H1 (cell line): ENCODE results near the gene PRR5L. TPM values are rescaled to one million over a fixed set of nuclear protein-coding genes. Genes with fewer than 3 reads are reported as not detected.

ENCODE experiments used
- CTCF ChIA-PET: fragments of 300-600 bp; sonication (Branson Sonifier 250); formaldehyde crosslinking; loops from one replicate; lab custom pipeline; 2021; ENCODE audit not compliant: partially characterized antibody; lab: Charles Lee
- POLR2A ChIA-PET: fragments of 300-600 bp; sonication (Branson Sonifier 250); formaldehyde crosslinking; loops from one replicate; lab custom pipeline; 2021; ENCODE audit warnings: inconsistent platforms; ENCODE audit not compliant: partially characterized antibody; lab: Charles Lee
- DNase-seq, 2 experiments: peaks; one replicate each; pipeline versions ENCODE4 v3.0.0 to v3.0.0-alpha.2; 2010 to 2022; ENCODE audit warnings: low spot score in 2 of 2, low read depth in 1 of 2, mixed read lengths in 1 of 2
- FAIRE-seq: peaks from 2 replicates; lab custom pipeline; 2011; peaks lifted over from hg19 to GRCh38; lab: Jason Lieb, UNC
- H2AFZ ChIP-seq: 2 replicates; pipeline ENCODE4 v1.8.1; 2012; ENCODE audit warnings: low read length, inconsistent platforms
- H2AK5ac ChIP-seq: 2 replicates; pipeline ENCODE4 v1.6.1; 2013; ENCODE audit warnings: low read depth, low read length
- H2BK120ac ChIP-seq: replicated peaks from 2 replicates; pipeline ENCODE3; 2013; ENCODE audit warnings: low read depth, low read length, inconsistent platforms
- H2BK12ac ChIP-seq: 2 replicates; pipeline ENCODE4 v1.6.1; 2013; ENCODE audit warnings: low read depth, low read length
- H2BK15ac ChIP-seq: 2 replicates; pipeline ENCODE4 v1.6.1; 2013; ENCODE audit warnings: low read length
- H2BK20ac ChIP-seq: 2 replicates; pipeline ENCODE4 v1.6.1; 2013; ENCODE audit warnings: low read length
- H2BK5ac ChIP-seq: 2 replicates; pipeline ENCODE4 v1.6.1; 2013; ENCODE audit warnings: low read depth, low read length
- H3K14ac ChIP-seq: 2 replicates; pipeline ENCODE4 v1.6.1; 2013; ENCODE audit warnings: inconsistent platforms; ENCODE audit not compliant: insufficient read length
- H3K18ac ChIP-seq: 2 replicates; pipeline ENCODE4 v1.6.1; 2013; ENCODE audit warnings: low read length; ENCODE audit errors: extremely low read depth
- H3K23ac ChIP-seq: 2 replicates; pipeline ENCODE4 v1.6.1; 2013; ENCODE audit warnings: inconsistent platforms; ENCODE audit not compliant: insufficient read length
- H3K23me2 ChIP-seq: 2 replicates; pipeline ENCODE4 v1.6.1; 2013; ENCODE audit warnings: low read depth, low read length
- H3K27ac ChIP-seq: 2 replicates; pipeline ENCODE4 v1.6.1; 2011; ENCODE audit warnings: low read depth, low read length, inconsistent platforms
- H3K27me3 ChIP-seq, 4 experiments: replicated peaks in 1 of 4; 1 replicate in 1 of 4; 2 replicates in 3 of 4; pipeline versions ENCODE4 v1.6.1 to v1.8.1; 2011 to 2013; ENCODE audit warnings: low read length in 3 of 4, mild to moderate bottlenecking in 3 of 4, inconsistent platforms in 2 of 4, mixed read lengths in 2 of 4, moderate library complexity in 1 of 4; ENCODE audit not compliant: control insufficient read depth in 3 of 4, insufficient read depth in 3 of 4; ENCODE audit errors: extremely low read depth in 1 of 4
- H3K36me3 ChIP-seq, 4 experiments: 2 replicates each; pipeline versions ENCODE4 v1.6.1 to v1.8.1; 2011 to 2013; ENCODE audit warnings: mild to moderate bottlenecking in 4 of 4, low read length in 3 of 4, moderate library complexity in 2 of 4, control low read depth in 1 of 4, inconsistent platforms in 1 of 4; ENCODE audit not compliant: insufficient read depth in 4 of 4, control insufficient read depth in 2 of 4
- H3K4ac ChIP-seq: replicated peaks from 2 replicates; pipeline ENCODE3; 2013; ENCODE audit warnings: low read length, low read depth, mixed read lengths, inconsistent platforms; ENCODE audit not compliant: insufficient read length
- H3K4me1 ChIP-seq, 4 experiments: replicated peaks in 1 of 4; 1 replicate in 1 of 4; 2 replicates in 3 of 4; pipeline versions ENCODE4 v1.6.1 to v1.8.1; 2011 to 2013; ENCODE audit warnings: low read length in 3 of 4, inconsistent platforms in 2 of 4, mixed read lengths in 1 of 4; ENCODE audit not compliant: insufficient read depth in 4 of 4, control insufficient read depth in 3 of 4
- H3K4me2 ChIP-seq, 2 experiments: 2 replicates each; pipeline versions ENCODE4 v1.6.1 to v1.8.1; 2011 to 2013; ENCODE audit warnings: low read depth in 2 of 2, low read length in 2 of 2, control low read depth in 1 of 2, inconsistent platforms in 1 of 2, mild to moderate bottlenecking in 1 of 2; ENCODE audit not compliant: insufficient read depth in 1 of 2
- H3K4me3 ChIP-seq, 4 experiments: fragments of 200-600, 300-600 bp in 1 of 4; sonication (generic), shearing (Covaris generic), sonication (Bioruptor Twin) in 1 of 4; 2 replicates each; pipeline versions ENCODE4 v1.5.1 to v1.8.1; 2011 to 2016; ENCODE audit warnings: low read length in 4 of 4, low read depth in 3 of 4, control low read depth in 2 of 4, inconsistent platforms in 2 of 4, mild to moderate bottlenecking in 2 of 4, mixed read lengths in 1 of 4, moderate library complexity in 1 of 4; ENCODE audit not compliant: insufficient read depth in 2 of 4; ENCODE audit errors: extremely low read depth in 1 of 4
- H3K56ac ChIP-seq: replicated peaks from 2 replicates; pipeline ENCODE3; 2013; ENCODE audit warnings: low read depth, mild to moderate bottlenecking, mixed read lengths, low read length, inconsistent platforms; ENCODE audit not compliant: insufficient read length
- H3K79me1 ChIP-seq: 2 replicates; pipeline ENCODE4 v1.6.1; 2013; ENCODE audit warnings: low read depth, low read length, control low read depth
- H3K79me2 ChIP-seq, 2 experiments: 2 replicates each; pipeline versions ENCODE4 v1.6.1 to v1.8.1; 2012 to 2013; ENCODE audit warnings: low read length in 2 of 2, mild to moderate bottlenecking in 2 of 2, inconsistent platforms in 1 of 2; ENCODE audit not compliant: insufficient read depth in 2 of 2, control insufficient read depth in 1 of 2
- H3K9ac ChIP-seq, 4 experiments: replicated peaks in 1 of 4; 1 replicate in 1 of 4; 2 replicates in 3 of 4; pipeline versions ENCODE4 v1.6.1 to v1.8.1; 2011 to 2013; ENCODE audit warnings: low read depth in 3 of 4, low read length in 3 of 4, control low read depth in 2 of 4, mild to moderate bottlenecking in 2 of 4, moderate library complexity in 2 of 4, inconsistent platforms in 1 of 4; ENCODE audit errors: extremely low read depth in 1 of 4
- H3K9me3 ChIP-seq, 2 experiments: 2 replicates each; pipeline versions ENCODE4 v1.6.1 to v1.8.1; 2012 to 2013; ENCODE audit warnings: mild to moderate bottlenecking in 2 of 2, moderate library complexity in 2 of 2, control low read depth in 1 of 2, inconsistent platforms in 1 of 2, low read depth in 1 of 2, low read length in 1 of 2, mixed read lengths in 1 of 2; ENCODE audit not compliant: insufficient read depth in 2 of 2
- H4K20me1 ChIP-seq, 2 experiments: replicated peaks in 1 of 2; 2 replicates each; pipeline versions ENCODE3 to v1.8.1; 2011 to 2013; ENCODE audit warnings: inconsistent platforms in 2 of 2, low read length in 2 of 2, mild to moderate bottlenecking in 1 of 2; ENCODE audit not compliant: insufficient read depth in 2 of 2, control insufficient read depth in 1 of 2
- H4K5ac ChIP-seq: 2 replicates; pipeline ENCODE4 v1.6.1; 2013; ENCODE audit warnings: low read length, low read depth, mixed read lengths, inconsistent platforms; ENCODE audit not compliant: insufficient read length
- H4K8ac ChIP-seq: 2 replicates; pipeline ENCODE4 v1.8.0; 2013; ENCODE audit warnings: mild to moderate bottlenecking, moderate library complexity, low read length, inconsistent platforms; ENCODE audit not compliant: insufficient read depth; ENCODE audit errors: extremely low read depth
- H4K91ac ChIP-seq: replicated peaks from 2 replicates; pipeline ENCODE3; 2013; ENCODE audit warnings: low read length, mixed read lengths, inconsistent platforms; ENCODE audit not compliant: insufficient read length
- BCL11A ChIP-seq, 2 experiments: IDR thresholded peaks; one replicate each; pipeline ENCODE4 v1.6.1; 2011; ENCODE audit warnings: low read depth in 2 of 2, low read length in 2 of 2, mild to moderate bottlenecking in 2 of 2
- JUND ChIP-seq: IDR thresholded peaks from 2 replicates; pipeline ENCODE4 v1.6.1; 2011; ENCODE audit warnings: mild to moderate bottlenecking, improper control_type of control experiment, low read length
- NRF1 ChIP-seq: IDR thresholded peaks from 2 replicates; pipeline ENCODE4 v1.6.1; 2011; ENCODE audit warnings: mild to moderate bottlenecking, low read depth, low read length, improper control_type of control experiment
- RFX5 ChIP-seq: IDR thresholded peaks from 2 replicates; pipeline ENCODE4 v1.6.1; 2011; ENCODE audit warnings: low read depth, low read length, improper control_type of control experiment, borderline replicate concordance
- WGBS, 2 experiments: shearing (Covaris generic) in 1 of 2; methylation state at CpG; one replicate each; pipeline versions ENCODE4 v1.1.6 to v1.1.7; 2013 to 2015; ENCODE audit warnings: low lambda C conversion rate in 2 of 2, mixed read lengths in 2 of 2, inconsistent platforms in 1 of 2, low coverage in 1 of 2, missing lambda C conversion rate in 1 of 2; ENCODE audit not compliant: insufficient replicate concordance in 2 of 2, insufficient coverage in 1 of 2, insufficient read length in 1 of 2; ENCODE audit errors: extremely low coverage in 1 of 2, missing lambda C conversion rate in 1 of 2; 5-methylcytosine and 5-hydroxymethylcytosine counted together
- polyA plus RNA-seq, 7 experiments: library from polyadenylated mRNA; depleted of rRNA in 3 of 7; stranded (reverse) in 5 of 7; unstranded in 2 of 7; fragments of >200 nt in 5 of 7; fragments of 200-250 nt in 2 of 7; gene quantifications; 1 replicate in 5 of 7; 2 replicates in 1 of 7; 4 replicates in 1 of 7; pipeline versions ENCODE4 v1.2.1 to v1.2.3, GENCODE V29; 2011 to 2013; ENCODE audit warnings: missing spikeins in 2 of 7, mixed read lengths in 2 of 7
- total RNA-seq: library from RNA; stranded (reverse); fragmentation: NEBNext Ultra II Directional; extraction: Animal tissue kit (Norgen Biotek cat#: 25700); gene quantifications from 2 replicates; pipeline ENCODE4 v1.2.1, GENCODE V29; 2021

PRR5L gene
- total and polyA plus RNA-seq, 2 of the 8 experiments (the other 6 are each of a cell fraction or from before 2014, with no cell fraction given) = 6.6 to 10.1 TPM

DNA sequence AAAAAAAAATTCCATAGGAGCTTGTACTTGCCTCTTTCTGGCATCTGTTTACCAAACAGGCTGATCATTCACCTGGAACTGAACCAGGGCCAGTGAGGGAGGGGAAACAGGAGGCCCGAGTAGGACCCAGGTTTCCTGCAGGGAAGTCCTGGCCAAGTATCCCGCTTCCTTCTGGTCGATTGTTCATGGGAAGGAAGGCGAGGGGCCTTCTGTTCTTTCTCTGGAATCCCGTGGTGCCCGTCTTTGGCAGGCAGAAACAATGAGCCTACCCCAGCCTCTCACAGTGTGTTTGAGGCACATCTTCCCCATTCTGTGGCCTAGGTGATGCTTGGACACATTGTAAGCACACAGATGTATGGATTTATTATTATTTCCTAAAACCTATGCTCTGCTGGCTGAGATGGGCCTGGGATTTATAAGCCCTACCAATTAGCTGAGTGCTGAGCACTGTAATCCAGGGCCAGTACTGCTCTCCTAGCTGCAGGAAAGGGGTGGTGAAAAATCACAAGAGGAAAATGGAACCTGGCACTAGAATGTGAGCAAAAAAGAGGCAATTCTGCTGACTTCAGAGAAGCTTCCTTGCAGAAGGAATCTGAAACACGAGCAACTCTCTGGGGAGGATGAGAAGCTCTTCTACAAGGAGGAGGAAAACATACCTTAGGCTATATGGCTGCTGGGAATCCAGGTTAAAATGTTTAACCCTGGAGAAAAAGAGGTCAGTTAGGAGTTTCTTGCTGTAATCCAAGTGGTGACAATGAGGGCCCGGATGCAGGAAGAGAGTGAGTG, 53.5 kb downstream of the PRR5L start:
- Histone ChIP-seq H3K27me3 (no peaks in the 10 kb centered on the region), H3K4ac (no peak overlapping the region), H3K79me1 (no peaks in the 10 kb centered on the region), H3K56ac (no peak overlapping the region), H3K36me3 (no peaks in the 10 kb centered on the region), H2BK5ac (no peak overlapping the region), H3K14ac (no peak overlapping the region), H3K23me2 (peaks cover 3% of the 10 kb centered on the region; the same call in 1 of the 2 replicates), H3K18ac (no peak overlapping the region; the same call in 1 of the 2 replicates), H3K9ac (0 out of 7 replicates have a peak overlapping the region, but pooled peaks of 1 of the 4 experiments have one; percentile 22), H3K79me2 (no peaks in the 10 kb centered on the region), H2BK15ac (no peak overlapping the region), H4K20me1 (peaks cover 0 to 2% of the 10 kb centered on the region in 2 experiments), H2BK20ac (no peak overlapping the region), H2AFZ (no peak overlapping the region), H3K9me3 (no peaks in the 10 kb centered on the region), H2BK120ac (no peak overlapping the region), H3K4me2 (no peak overlapping the region), H3K4me1 (peaks cover 0 to 5% (median 0%) of the 10 kb centered on the region in 4 experiments; a peak in 1 of 7 replicates), H4K5ac (no peak overlapping the region), H4K91ac (no peak overlapping the region), H2AK5ac (no peak overlapping the region), H4K8ac (no peak overlapping the region), H3K27ac (no peak overlapping the region), H2BK12ac (no peak overlapping the region), H3K4me3 (no peak overlapping the region), H3K23ac (no peak overlapping the region)
- CTCF ChIA-PET = interaction anchor here (1.0 to 2.2 kb wide), 5 partner anchors 9 to 55 kb away, joined by 3 to 6 read pairs (median 3); no protein-coding TSS in a partner anchor
- POLR2A ChIA-PET = no interaction called here
- FAIRE-seq (no peak), DNase-seq (no peak)
- TF ChIP-seq NRF1 (no peak), JUND (no peak), BCL11A (IDR thresholded peaks at IDR 0.05; ENCODE audit: low read depth in 2 of 2, low read length in 2 of 2) (no peak), RFX5 (no peak)
- WGBS, 2 experiments = 79% methylated on average over 8 of the region's 8 CpGs; no CpG with 5 or more reads in 1 of the 2 experiments
